Measurements from ENCODE around the gene FMO4. TPM values are rescaled to one million over a fixed set of nuclear protein-coding genes. Genes with fewer than 3 reads are reported as not detected.

Gene FMO4
- total and polyA plus RNA-seq, 2 of the 13 experiments (the other 11 are each of a cell fraction or from before 2014, with no cell fraction given): 0.07 to 0.29 TPM

DNA sequence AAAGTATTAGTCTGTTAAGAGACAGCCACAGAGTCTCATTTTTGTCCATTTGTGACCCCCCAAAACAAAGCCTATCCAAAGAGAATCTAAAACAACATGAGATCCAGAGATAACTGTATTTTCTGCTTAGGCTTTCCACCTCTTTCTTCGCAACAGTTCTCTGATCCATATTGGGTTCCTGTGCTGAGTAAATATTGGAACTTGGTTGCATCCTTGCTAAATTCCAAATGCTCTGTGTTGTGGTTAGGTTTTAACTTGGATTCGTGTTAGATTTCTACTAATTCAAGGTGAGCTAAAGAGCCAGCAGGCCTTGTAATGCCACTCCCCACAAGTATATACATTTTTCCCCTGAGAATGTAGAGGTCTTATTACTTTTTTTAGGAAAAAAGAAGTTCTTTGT is 36.4 kb upstream of the FMO4 start:
- no peak for ATAC-seq
- 0% methylated on average over 2 of the region's 2 CpGs for WGBS (ENCODE audit: low lambda C conversion rate)
- ChIA-PET CTCF (ENCODE audit: low intra/inter-chr PET ratio, low total read pairs) (no interaction called here), POLR2A (no interaction called here)
- no peak for TF ChIP-seq FOXP1 (IDR thresholded peaks at IDR 0.05)
- no peak for TF ChIP-seq FOXP1 (CRISPR knock-in tag; IDR thresholded peaks at IDR 0.05)
- no peak for TF ChIP-seq TGIF2 (CRISPR knock-in tag; IDR thresholded peaks at IDR 0.05)
- TF ChIP-seq, protein P1, sequence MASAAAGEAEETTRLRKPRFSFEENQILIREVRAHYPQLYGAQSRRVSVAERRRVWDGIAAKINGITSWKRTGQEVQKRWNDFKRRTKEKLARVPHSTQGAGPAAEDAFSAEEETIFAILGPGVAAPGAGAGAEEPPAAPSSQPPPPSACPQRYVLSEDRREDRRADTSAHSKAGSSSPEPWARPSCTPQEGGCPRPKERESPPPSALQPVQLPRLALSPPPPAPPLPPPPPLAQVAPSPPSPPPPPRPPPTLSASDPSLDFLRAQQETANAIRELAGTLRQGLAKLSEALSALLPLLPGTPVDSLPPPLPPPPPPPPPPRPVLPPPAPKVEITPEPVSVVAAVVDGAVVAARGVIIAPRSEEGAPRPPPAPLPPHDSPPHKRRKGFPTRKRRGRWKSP (CRISPR knock-in tag; IDR thresholded peaks at IDR 0.05): no peak
- no peak for TF ChIP-seq ATRX (CRISPR knock-in tag; IDR thresholded peaks at IDR 0.05; ENCODE audit: borderline replicate concordance)
- TF ChIP-seq TOE1 (CRISPR knock-in tag; IDR thresholded peaks at IDR 0.05): no peak
- BruUV-seq (replicated peaks): no TSS peak
- H3K27me3 ChIP-seq (ENCODE audit: control insufficient read depth in 1 of 2, insufficient read depth in 2 of 2, low read length in 2 of 2): no peaks in the 10 kb centered on the region; a peak in 1 of 5 replicates
- no peak overlapping the region for H3K9ac ChIP-seq (ENCODE audit: insufficient read depth, low read depth, low read length)
- no peak overlapping the region for H3K4me3 ChIP-seq (replicated peaks in 1 of 3; ENCODE audit: insufficient read depth in 1 of 3, low read depth in 2 of 3, low read length in 3 of 3)
- in situ Hi-C loops (cut with HindIII; ENCODE audit: extremely low pct_ligation_motif_present, low pct_unique_long_range_greater_than_20kb): no loop called here
- H2AFZ ChIP-seq (ENCODE audit: low read length): no peak overlapping the region
- H3K27ac ChIP-seq (ENCODE audit: extremely low read length, insufficient read depth, low read length): no peak overlapping the region
- no peaks in the 10 kb centered on the region for H3K4me1 ChIP-seq (ENCODE audit: insufficient read depth, low read length)
- intact Hi-C loops (cut with micrococcal nuclease; ENCODE audit: unreplicated experiment): no loop called here
- no peak for DNase-seq (ENCODE audit: low spot score)
- FAIRE-seq: no peak
- H3K4me2 ChIP-seq (ENCODE audit: low read depth, low read length): no peak overlapping the region
- no peaks in the 10 kb centered on the region for H3K9me3 ChIP-seq (ENCODE audit: low read length)
- H3K36me3 ChIP-seq (replicated peaks in 1 of 2; ENCODE audit: control insufficient read depth in 1 of 2, insufficient read depth in 2 of 2, low read length in 2 of 2): no peaks in the 10 kb centered on the region
- H3K79me2 ChIP-seq (ENCODE audit: insufficient read depth, low read length): no peaks in the 10 kb centered on the region
- H4K20me1 ChIP-seq (ENCODE audit: insufficient read depth, low read length): no peaks in the 10 kb centered on the region

DNA sequence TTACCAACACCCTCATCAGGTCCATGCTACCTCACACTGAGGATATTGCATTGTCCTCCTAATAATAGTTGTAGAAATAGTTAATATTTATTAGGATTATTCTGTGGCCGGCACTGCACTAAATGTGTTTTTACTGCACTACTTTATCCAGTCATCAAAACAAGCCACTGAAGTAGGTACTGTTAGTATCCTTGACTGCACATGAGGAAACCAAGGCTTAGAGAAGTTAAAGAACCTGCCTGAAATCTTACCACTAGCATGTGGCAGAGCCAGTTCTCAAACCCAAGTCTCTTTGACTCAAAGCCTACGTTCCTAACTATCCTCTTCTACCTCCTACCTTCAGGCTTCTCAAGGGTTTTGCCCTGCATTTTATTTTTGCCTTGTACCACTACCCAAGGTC is 34.7 kb upstream of the FMO4 start:
- H3K4me3 ChIP-seq (replicated peaks in 1 of 3; ENCODE audit: insufficient read depth in 1 of 3, low read depth in 2 of 3, low read length in 3 of 3): no peak overlapping the region
- no peak overlapping the region for H3K4me2 ChIP-seq (ENCODE audit: low read depth, low read length)
- DNase-seq (ENCODE audit: low spot score) (no peak), FAIRE-seq (no peak), ATAC-seq (no peak)
- no peak overlapping the region for H2AFZ ChIP-seq (ENCODE audit: low read length)
- H3K36me3 ChIP-seq (replicated peaks in 1 of 2; ENCODE audit: control insufficient read depth in 1 of 2, insufficient read depth in 2 of 2, low read length in 2 of 2): no peaks in the 10 kb centered on the region
- no peak overlapping the region for H3K9ac ChIP-seq (ENCODE audit: insufficient read depth, low read depth, low read length)
- ChIA-PET POLR2A (no interaction called here), CTCF (ENCODE audit: low intra/inter-chr PET ratio, low total read pairs) (no interaction called here)
- BruUV-seq (replicated peaks): no TSS peak
- H3K27ac ChIP-seq (ENCODE audit: extremely low read length, insufficient read depth, low read length): no peak overlapping the region
- intact Hi-C loops (cut with micrococcal nuclease; ENCODE audit: unreplicated experiment): no loop called here
- TF ChIP-seq MAFK (conservative IDR thresholded peaks at IDR 0.05 in 1 of 2, IDR thresholded peaks at IDR 0.05 in 1 of 2; ENCODE audit: low read length in 2 of 2) (no peak), ZNF790 (CRISPR knock-in tag; IDR thresholded peaks at IDR 0.05; ENCODE audit: borderline replicate concordance) (no peak)
- no peaks in the 10 kb centered on the region for H3K79me2 ChIP-seq (ENCODE audit: insufficient read depth, low read length)
- H3K4me1 ChIP-seq (ENCODE audit: insufficient read depth, low read length): no peaks in the 10 kb centered on the region
- no peaks in the 10 kb centered on the region; a peak in 1 of 5 replicates for H3K27me3 ChIP-seq (ENCODE audit: control insufficient read depth in 1 of 2, insufficient read depth in 2 of 2, low read length in 2 of 2)
- WGBS (ENCODE audit: low lambda C conversion rate): 41% methylated on average over 2 of the region's 2 CpGs
- H3K9me3 ChIP-seq (ENCODE audit: low read length): no peaks in the 10 kb centered on the region
- in situ Hi-C loops (cut with HindIII; ENCODE audit: extremely low pct_ligation_motif_present, low pct_unique_long_range_greater_than_20kb): no loop called here
- H4K20me1 ChIP-seq (ENCODE audit: insufficient read depth, low read length): no peaks in the 10 kb centered on the region

Measured in HepG2 (cell line).